Left colon (tissue), 2 donors: ENCODE data around the gene C18orf54. TPM values are rescaled to one million over a fixed set of nuclear protein-coding genes. Genes with fewer than 3 reads are reported as not detected.
"Not testable (repeated sequence)": the region's sequence is repeated elsewhere in the genome, so short reads cannot be mapped to it uniquely, and the experiment has no call there.

ENCODE experiments used
- ATAC-seq: fragments of 200-7000 bp; cut with Tn5 transposase; one replicate; pipeline ENCODE4 v1.9.1; 2020; ENCODE audit warnings: mild to moderate bottlenecking, moderate library complexity
- DNase-seq, 2 donors: peaks; one replicate each; pipeline ENCODE4 v3.0.0-alpha.2; 2020
- intact Hi-C, 2 donors: fragments of 100-400 bp; cut with DNase I in 1 of 2; cut with micrococcal nuclease in 1 of 2; formaldehyde crosslinking; loops; one replicate each; pipeline versions ENCODE4 v1.11.2 to v1.14.0; 2022; cut with DNase I, micrococcal nuclease
- long read RNA-seq: library from polyadenylated mRNA; unstranded; transcript quantifications from one replicate; pipeline ENCODE4 v2.0.0, GENCODE V29; 2021
- total RNA-seq, 2 donors: library from RNA; stranded (reverse); fragmentation: NEBNext Ultra II Directional; extraction: Animal tissue kit (Norgen Biotek cat#: 25700); gene quantifications; one replicate each; pipeline ENCODE4 v1.2.1, GENCODE V29; 2021
- donor health status: DM: no; HTN: no; CAD: no.
- donor health status: DM: yes; HTN: yes; CAD: no.

C18orf54 gene
- total RNA-seq: 1 to 10 TPM; 2.4 to 3.4 TPM
- long read RNA-seq, full-length matches to known transcripts: 2 of 3 reads
- long read RNA-seq, partial matches to known transcripts: 1 of 3 reads
- long read RNA-seq, other reads (novel, unspliced or antisense): 0 of 3 reads

- intact Hi-C loops: no loop called here
- peak; percentile 99 for ATAC-seq
Observed at GRCh38 chr18:54357660-54358494, at the start of gene C18orf54, which contains the start of gene STARD6. TSS of gene C18orf54 (plus strand) at chr18:54357906. CDS start at chr18:54360573, 2,667 bp downstream. TSS of gene STARD6 (minus strand) at chr18:54357858. CDS start at chr18:54354573, 3,285 bp downstream.

GRCh38 chr18:54309564-54309963 is 48.1 kb upstream of the C18orf54 start:
- ATAC-seq, DNase-seq, intact Hi-C loops: not testable (repeated sequence)

More at GRCh38 chr18:54357660-54358494, at the start of gene C18orf54, which contains the start of gene STARD6:
- peak; percentile 87 to 90 for DNase-seq

- no peak for ATAC-seq
- intact Hi-C loops: no loop called here
- DNase-seq: no peak
Observed at GRCh38 chr18:54316071-54316820, 41.5 kb upstream of the C18orf54 start.

GRCh38 chr18:54323561-54323960 is 34.1 kb upstream of the C18orf54 start:
- no peak for ATAC-seq
- intact Hi-C loops: no loop called here
- DNase-seq: no peak

- DNase-seq (no peak), ATAC-seq (no peak)
- intact Hi-C loops: no loop called here
Observed at GRCh38 chr18:54323970-54324369, 33.7 kb upstream of the C18orf54 start.

- intact Hi-C loops: no loop called here
- no peak for ATAC-seq
Observed at GRCh38 chr18:54327818-54328217, 29.9 kb upstream of the C18orf54 start.

GRCh38 chr18:54329787-54330186 is 27.9 kb upstream of the C18orf54 start:
- DNase-seq (no peak), ATAC-seq (no peak)
- intact Hi-C loops: no loop called here

More at GRCh38 chr18:54327818-54328217, 29.9 kb upstream of the C18orf54 start:
- DNase-seq: no peak

GRCh38 chr18:54330768-54331548 is 26.7 kb upstream of the C18orf54 start:
- ATAC-seq: no peak
- DNase-seq: no peak
- intact Hi-C loops: no loop called here

GRCh38 chr18:54335638-54336173 is 22.0 kb upstream of the C18orf54 start:
- no peak for ATAC-seq
- intact Hi-C loops: no loop called here

GRCh38 chr18:54338230-54338629 is 19.5 kb upstream of the C18orf54 start:
- ATAC-seq: no peak
- intact Hi-C loops: no loop called here

More at GRCh38 chr18:54335638-54336173, 22.0 kb upstream of the C18orf54 start:
- no peak for DNase-seq

GRCh38 chr18:54351186-54351585 is 6.5 kb upstream of the C18orf54 start:
- intact Hi-C loops: no loop called here
- ATAC-seq (no peak), DNase-seq (no peak)

More at GRCh38 chr18:54338230-54338629, 19.5 kb upstream of the C18orf54 start:
- no peak for DNase-seq

GRCh38 chr18:54357082-54357659 is 535 bp upstream of the C18orf54 start:
- intact Hi-C loops: no loop called here
- ATAC-seq (no peak), DNase-seq (no peak)

- intact Hi-C loops: no loop called here
- no peak for DNase-seq
- ATAC-seq: peak; percentile 39
Observed at GRCh38 chr18:54358495-54359040, 862 bp downstream of the C18orf54 start.

GRCh38 chr18:54359233-54359632 is 1.5 kb downstream of the C18orf54 start:
- intact Hi-C loops: no loop called here
- DNase-seq (no peak), ATAC-seq (no peak)

GRCh38 chr18:54360406-54360805 is 2.7 kb downstream of the C18orf54 start:
- DNase-seq (no peak), ATAC-seq (no peak)
- intact Hi-C loops: no loop called here

GRCh38 chr18:54378057-54378456 is 20.4 kb downstream of the C18orf54 start:
- DNase-seq: no peak
- no peak for ATAC-seq
- intact Hi-C loops: no loop called here

GRCh38 chr18:54381640-54382039 is 23.9 kb downstream of the C18orf54 start:
- intact Hi-C loops: no loop called here
- DNase-seq (no peak), ATAC-seq (peak; percentile 79)

- ATAC-seq (peak; percentile 93), DNase-seq (no peak)
- intact Hi-C loops: no loop called here
Observed at GRCh38 chr18:54382076-54382475, 24.4 kb downstream of the C18orf54 start.
